ENCODE data around the gene MAP7. TPM values are rescaled to one million over a fixed set of nuclear protein-coding genes. Genes with fewer than 3 reads are reported as not detected.
"Not testable (repeated sequence)": the region's sequence is repeated elsewhere in the genome, so short reads cannot be mapped to it uniquely, and the experiment has no call there.

Gene MAP7
- total RNA-seq, 2 experiments from 2014 or later = not detected

DNA sequence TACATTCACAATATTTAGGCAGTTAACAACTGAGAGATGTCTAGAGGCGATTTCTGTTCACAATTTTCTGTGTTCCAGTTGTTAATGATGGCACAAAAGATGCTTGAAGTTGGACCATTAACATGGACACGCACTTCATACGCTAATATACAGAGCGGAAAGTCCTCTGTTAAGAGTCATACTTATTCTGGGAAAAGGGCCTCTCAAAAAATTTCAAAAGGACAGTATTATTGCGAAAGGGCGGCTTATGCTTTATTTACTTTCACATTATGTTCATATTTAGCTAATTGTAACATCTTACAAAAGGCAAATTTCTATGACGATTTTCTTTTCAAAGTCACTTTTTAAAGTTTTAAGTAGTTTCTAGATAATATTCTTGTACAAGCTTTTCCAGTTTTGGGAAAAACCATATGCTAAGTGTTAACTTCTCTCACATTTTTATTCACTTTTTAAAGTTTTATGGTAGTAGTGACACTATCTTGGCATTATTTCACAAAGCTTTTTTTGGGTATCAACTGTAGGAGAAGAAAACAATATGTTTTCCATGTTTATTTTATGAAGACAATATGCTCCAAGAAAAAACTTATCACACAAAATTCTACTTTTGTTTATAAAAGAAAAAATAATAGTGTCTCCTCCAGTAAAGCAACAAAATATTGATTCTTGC, 62.3 kb downstream of the MAP7 start:
- CTCF ChIA-PET (ENCODE audit: unreplicated experiment) = no interaction called here

GRCh38 chr6:136486357-136486756, 63.9 kb downstream of the MAP7 start:
- intact Hi-C loops (cut with micrococcal nuclease; ENCODE audit: unreplicated experiment) = no loop called here
- Histone ChIP-seq H3K4me2 (ENCODE audit: low read length) (no peak overlapping the region), H3K4me1 (ENCODE audit: insufficient read depth, low read length, poor library complexity, severe bottlenecking) (no peaks in the 10 kb centered on the region), H3K79me2 (ENCODE audit: insufficient read depth, low read depth, low read length) (no peaks in the 10 kb centered on the region), H2AFZ (ENCODE audit: low read length) (no peak overlapping the region), H3K27ac (ENCODE audit: low read depth, low read length, poor library complexity, severe bottlenecking) (no peak overlapping the region), H3K36me3 (ENCODE audit: insufficient read depth, low read length) (no peaks in the 10 kb centered on the region), H4K20me1 (ENCODE audit: insufficient read depth, low read length) (no peaks in the 10 kb centered on the region), H3K4me3 (ENCODE audit: low read depth, low read length, poor library complexity, severe bottlenecking) (no peak overlapping the region), H3K9me3 (ENCODE audit: low read length) (no peaks in the 10 kb centered on the region), H3K9me2 (ENCODE audit: insufficient read depth, low read length) (no peaks in the 10 kb centered on the region)
- ChIA-PET CTCF (ENCODE audit: unreplicated experiment) (no interaction called here), POLR2A (interaction anchor here (1.0 kb wide), 1 partner anchor 422 kb away, joined by 3 read pairs; no protein-coding TSS in a partner anchor)
- BruUV-seq (replicated peaks) = no TSS peak
- TF ChIP-seq, protein P1, sequence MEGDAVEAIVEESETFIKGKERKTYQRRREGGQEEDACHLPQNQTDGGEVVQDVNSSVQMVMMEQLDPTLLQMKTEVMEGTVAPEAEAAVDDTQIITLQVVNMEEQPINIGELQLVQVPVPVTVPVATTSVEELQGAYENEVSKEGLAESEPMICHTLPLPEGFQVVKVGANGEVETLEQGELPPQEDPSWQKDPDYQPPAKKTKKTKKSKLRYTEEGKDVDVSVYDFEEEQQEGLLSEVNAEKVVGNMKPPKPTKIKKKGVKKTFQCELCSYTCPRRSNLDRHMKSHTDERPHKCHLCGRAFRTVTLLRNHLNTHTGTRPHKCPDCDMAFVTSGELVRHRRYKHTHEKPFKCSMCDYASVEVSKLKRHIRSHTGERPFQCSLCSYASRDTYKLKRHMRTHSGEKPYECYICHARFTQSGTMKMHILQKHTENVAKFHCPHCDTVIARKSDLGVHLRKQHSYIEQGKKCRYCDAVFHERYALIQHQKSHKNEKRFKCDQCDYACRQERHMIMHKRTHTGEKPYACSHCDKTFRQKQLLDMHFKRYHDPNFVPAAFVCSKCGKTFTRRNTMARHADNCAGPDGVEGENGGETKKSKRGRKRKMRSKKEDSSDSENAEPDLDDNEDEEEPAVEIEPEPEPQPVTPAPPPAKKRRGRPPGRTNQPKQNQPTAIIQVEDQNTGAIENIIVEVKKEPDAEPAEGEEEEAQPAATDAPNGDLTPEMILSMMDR (conservative IDR thresholded peaks at IDR 0.05; ENCODE audit: low read length) = no peak
- no peak for TF ChIP-seq EZH2phosphoT487 (IDR thresholded peaks at IDR 0.05; ENCODE audit: borderline replicate concordance, low read depth, low read length)
- DNase-seq (ENCODE audit: low spot score) = no peak

More for the DNA sequence above, 62.3 kb downstream of the MAP7 start:
- no peak overlapping the region for H3K4me2 ChIP-seq (ENCODE audit: low read length)
- H3K9me3 ChIP-seq (ENCODE audit: low read length) = no peaks in the 10 kb centered on the region
- H2AFZ ChIP-seq (ENCODE audit: low read length) = no peak overlapping the region
- POLR2A ChIA-PET = interaction anchor here (0.6 to 0.7 kb wide), 3 partner anchors 13 to 1916 kb away, joined by 3 read pairs; no protein-coding TSS in a partner anchor
- no peaks in the 10 kb centered on the region for H4K20me1 ChIP-seq (ENCODE audit: insufficient read depth, low read length)
- no peak for DNase-seq (ENCODE audit: low spot score)
- no peak for TF ChIP-seq EZH2phosphoT487 (IDR thresholded peaks at IDR 0.05; ENCODE audit: borderline replicate concordance, low read depth, low read length)
- TF ChIP-seq, protein P1 (conservative IDR thresholded peaks at IDR 0.05; ENCODE audit: low read length) = no peak
- intact Hi-C loops (cut with micrococcal nuclease; ENCODE audit: unreplicated experiment) = no loop called here
- H3K79me2 ChIP-seq (ENCODE audit: insufficient read depth, low read depth, low read length) = no peaks in the 10 kb centered on the region
- BruUV-seq (replicated peaks) = no TSS peak
- H3K4me3 ChIP-seq (ENCODE audit: low read depth, low read length, poor library complexity, severe bottlenecking) = no peak overlapping the region
- no peaks in the 10 kb centered on the region for H3K36me3 ChIP-seq (ENCODE audit: insufficient read depth, low read length)
- H3K9me2 ChIP-seq (ENCODE audit: insufficient read depth, low read length) = no peaks in the 10 kb centered on the region
- no peaks in the 10 kb centered on the region for H3K4me1 ChIP-seq (ENCODE audit: insufficient read depth, low read length, poor library complexity, severe bottlenecking)
- H3K27ac ChIP-seq (ENCODE audit: low read depth, low read length, poor library complexity, severe bottlenecking) = no peak overlapping the region

DNA sequence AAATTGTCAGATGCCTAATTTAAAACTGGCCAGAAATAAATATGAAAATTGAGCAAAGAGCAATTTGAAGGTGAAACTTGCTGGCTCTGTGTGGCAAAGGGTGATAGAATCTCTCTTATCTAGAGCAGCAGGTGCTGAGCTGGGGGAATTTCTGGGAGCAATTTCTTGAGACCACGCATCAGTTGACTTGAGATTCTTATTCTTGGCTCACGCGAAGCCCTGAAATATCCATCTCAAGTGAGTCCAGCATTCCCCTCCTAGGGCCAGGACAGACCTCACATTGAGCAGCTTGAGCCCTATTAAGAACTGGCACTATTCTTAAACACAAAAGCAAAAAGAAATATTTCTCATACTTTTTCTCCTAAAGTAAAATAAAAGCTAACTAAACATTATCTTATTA, 66.3 kb downstream of the MAP7 start:
- H3K4me2 ChIP-seq (ENCODE audit: low read length) = no peak overlapping the region
- no peaks in the 10 kb centered on the region for H3K79me2 ChIP-seq (ENCODE audit: insufficient read depth, low read depth, low read length)
- no peaks in the 10 kb centered on the region for H3K4me1 ChIP-seq (ENCODE audit: insufficient read depth, low read length, poor library complexity, severe bottlenecking)
- no TSS peak for BruUV-seq (replicated peaks)
- H3K36me3 ChIP-seq (ENCODE audit: insufficient read depth, low read length) = no peaks in the 10 kb centered on the region
- intact Hi-C loops (cut with micrococcal nuclease; ENCODE audit: unreplicated experiment) = no loop called here
- H3K9me2 ChIP-seq (ENCODE audit: insufficient read depth, low read length) = no peaks in the 10 kb centered on the region
- ChIA-PET CTCF (ENCODE audit: unreplicated experiment) (no interaction called here), POLR2A (no interaction called here)
- TF ChIP-seq EZH2phosphoT487 (IDR thresholded peaks at IDR 0.05; ENCODE audit: borderline replicate concordance, low read depth, low read length) = no peak
- TF ChIP-seq, protein P1 (conservative IDR thresholded peaks at IDR 0.05; ENCODE audit: low read length) = no peak
- H3K9me3 ChIP-seq (ENCODE audit: low read length) = no peaks in the 10 kb centered on the region
- no peaks in the 10 kb centered on the region for H4K20me1 ChIP-seq (ENCODE audit: insufficient read depth, low read length)
- no peak for DNase-seq (ENCODE audit: low spot score)
- H3K4me3 ChIP-seq (ENCODE audit: low read depth, low read length, poor library complexity, severe bottlenecking) = no peak overlapping the region
- no peak overlapping the region for H3K27ac ChIP-seq (ENCODE audit: low read depth, low read length, poor library complexity, severe bottlenecking)
- no peak overlapping the region for H2AFZ ChIP-seq (ENCODE audit: low read length)

DNA sequence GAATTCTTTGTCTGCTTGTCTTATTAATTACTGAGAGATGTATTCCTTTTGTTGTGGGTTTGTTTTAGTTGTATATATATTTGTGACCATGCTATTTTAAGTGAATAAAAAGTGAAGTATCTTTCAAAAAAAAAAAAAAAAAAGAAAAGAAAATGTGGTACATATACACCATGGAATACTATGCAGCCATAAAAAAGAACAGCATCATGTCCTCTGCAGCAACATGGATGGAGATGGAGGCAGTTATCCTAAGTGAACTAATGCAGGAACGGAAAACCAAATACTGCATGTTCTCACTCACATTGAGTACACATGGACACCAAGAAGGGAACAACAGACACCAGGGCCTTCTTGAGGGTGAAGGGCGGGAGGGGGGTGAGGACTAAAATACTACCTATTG, 67.2 kb downstream of the MAP7 start:
- DNase-seq (ENCODE audit: low spot score); POLR2A ChIA-PET; H3K4me1 ChIP-seq (ENCODE audit: insufficient read depth, low read length, poor library complexity, severe bottlenecking); H3K4me3 ChIP-seq (ENCODE audit: low read depth, low read length, poor library complexity, severe bottlenecking); CTCF ChIA-PET (ENCODE audit: unreplicated experiment); intact Hi-C loops (cut with micrococcal nuclease; ENCODE audit: unreplicated experiment); H2AFZ ChIP-seq (ENCODE audit: low read length); H4K20me1 ChIP-seq (ENCODE audit: insufficient read depth, low read length); H3K36me3 ChIP-seq (ENCODE audit: insufficient read depth, low read length); BruUV-seq (replicated peaks); H3K27ac ChIP-seq (ENCODE audit: low read depth, low read length, poor library complexity, severe bottlenecking); H3K9me3 ChIP-seq (ENCODE audit: low read length); H3K4me2 ChIP-seq (ENCODE audit: low read length); H3K79me2 ChIP-seq (ENCODE audit: insufficient read depth, low read depth, low read length); H3K9me2 ChIP-seq (ENCODE audit: insufficient read depth, low read length): not testable (repeated sequence)
